Fibroblast of mammary gland (primary cell): ENCODE data around the gene OSBPL3.
"Not testable (repeated sequence)": the region's sequence is repeated elsewhere in the genome, so short reads cannot be mapped to it uniquely, and the experiment has no call there.

Source experiments
- DNase-seq: peaks from one replicate; pipeline ENCODE4 v3.0.0-alpha.2; 2010; ENCODE audit warnings: low read depth
- H3K4me3 ChIP-seq: 2 replicates; pipeline ENCODE4 v1.5.1; 2011; ENCODE audit warnings: low read depth, mild to moderate bottlenecking, low read length, moderate library complexity; ENCODE audit not compliant: control insufficient read depth
- TF ChIP-seq, protein P1 (sequence below): conservative IDR thresholded peaks from 2 replicates; pipeline ENCODE4 v1.5.1; 2011; ENCODE audit warnings: low read depth, low read length, inconsistent platforms; ENCODE audit not compliant: control insufficient read depth, insufficient read depth

The OSBPL3 gene

DNA sequence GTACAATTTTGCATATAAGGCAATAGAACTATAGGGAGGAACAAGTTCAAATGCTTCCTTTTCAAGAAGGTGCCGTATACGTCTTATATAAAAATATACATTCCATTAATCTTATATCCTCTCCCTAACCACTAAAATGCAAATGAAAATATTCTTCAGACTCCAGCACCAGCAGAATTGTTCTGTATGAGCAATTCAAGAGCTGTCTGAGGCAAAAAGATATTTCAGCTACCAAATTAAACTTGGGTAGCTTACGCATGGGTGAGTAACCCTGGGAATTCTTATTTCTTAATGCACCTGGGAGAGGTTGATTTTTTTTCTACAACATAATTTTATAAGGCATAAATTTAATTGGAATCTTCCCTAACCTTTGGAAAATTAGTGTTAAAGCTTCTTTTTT is 180.5 kb downstream of the OSBPL3 start:
- TF ChIP-seq, protein P1, sequence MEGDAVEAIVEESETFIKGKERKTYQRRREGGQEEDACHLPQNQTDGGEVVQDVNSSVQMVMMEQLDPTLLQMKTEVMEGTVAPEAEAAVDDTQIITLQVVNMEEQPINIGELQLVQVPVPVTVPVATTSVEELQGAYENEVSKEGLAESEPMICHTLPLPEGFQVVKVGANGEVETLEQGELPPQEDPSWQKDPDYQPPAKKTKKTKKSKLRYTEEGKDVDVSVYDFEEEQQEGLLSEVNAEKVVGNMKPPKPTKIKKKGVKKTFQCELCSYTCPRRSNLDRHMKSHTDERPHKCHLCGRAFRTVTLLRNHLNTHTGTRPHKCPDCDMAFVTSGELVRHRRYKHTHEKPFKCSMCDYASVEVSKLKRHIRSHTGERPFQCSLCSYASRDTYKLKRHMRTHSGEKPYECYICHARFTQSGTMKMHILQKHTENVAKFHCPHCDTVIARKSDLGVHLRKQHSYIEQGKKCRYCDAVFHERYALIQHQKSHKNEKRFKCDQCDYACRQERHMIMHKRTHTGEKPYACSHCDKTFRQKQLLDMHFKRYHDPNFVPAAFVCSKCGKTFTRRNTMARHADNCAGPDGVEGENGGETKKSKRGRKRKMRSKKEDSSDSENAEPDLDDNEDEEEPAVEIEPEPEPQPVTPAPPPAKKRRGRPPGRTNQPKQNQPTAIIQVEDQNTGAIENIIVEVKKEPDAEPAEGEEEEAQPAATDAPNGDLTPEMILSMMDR = no peak
- DNase-seq = no peak
- H3K4me3 ChIP-seq = no peak overlapping the region

DNA sequence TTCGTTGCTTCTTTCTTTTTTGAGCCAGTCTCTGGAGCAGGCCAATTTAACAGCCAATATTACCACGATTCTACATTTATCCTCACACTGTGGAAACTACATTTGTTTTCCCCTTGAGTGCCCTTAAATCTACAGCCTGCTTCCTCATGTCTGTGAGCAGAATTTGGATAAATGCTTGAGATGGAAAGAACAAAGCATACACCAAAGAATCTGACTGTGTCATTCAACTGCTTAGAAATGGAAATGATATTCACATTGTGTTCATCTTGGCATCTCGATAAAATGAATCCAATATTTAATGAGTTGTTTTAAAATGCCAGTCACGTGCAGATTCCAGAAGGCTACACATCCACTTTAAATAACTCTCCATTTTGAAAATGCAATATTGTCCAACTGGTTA is 181.7 kb downstream of the OSBPL3 start:
- TF ChIP-seq, protein P1 = no peak
- no peak overlapping the region for H3K4me3 ChIP-seq
- no peak for DNase-seq

- no peak for DNase-seq
- no peak overlapping the region for H3K4me3 ChIP-seq
- TF ChIP-seq, protein P1 = no peak
Observed at GRCh38 chr7:24797270-24797669, 182.7 kb downstream of the OSBPL3 start.

- no peak for DNase-seq
- TF ChIP-seq, protein P1 = no peak
- no peak overlapping the region for H3K4me3 ChIP-seq
Observed at GRCh38 chr7:24795407-24795767, 184.6 kb downstream of the OSBPL3 start.

DNA sequence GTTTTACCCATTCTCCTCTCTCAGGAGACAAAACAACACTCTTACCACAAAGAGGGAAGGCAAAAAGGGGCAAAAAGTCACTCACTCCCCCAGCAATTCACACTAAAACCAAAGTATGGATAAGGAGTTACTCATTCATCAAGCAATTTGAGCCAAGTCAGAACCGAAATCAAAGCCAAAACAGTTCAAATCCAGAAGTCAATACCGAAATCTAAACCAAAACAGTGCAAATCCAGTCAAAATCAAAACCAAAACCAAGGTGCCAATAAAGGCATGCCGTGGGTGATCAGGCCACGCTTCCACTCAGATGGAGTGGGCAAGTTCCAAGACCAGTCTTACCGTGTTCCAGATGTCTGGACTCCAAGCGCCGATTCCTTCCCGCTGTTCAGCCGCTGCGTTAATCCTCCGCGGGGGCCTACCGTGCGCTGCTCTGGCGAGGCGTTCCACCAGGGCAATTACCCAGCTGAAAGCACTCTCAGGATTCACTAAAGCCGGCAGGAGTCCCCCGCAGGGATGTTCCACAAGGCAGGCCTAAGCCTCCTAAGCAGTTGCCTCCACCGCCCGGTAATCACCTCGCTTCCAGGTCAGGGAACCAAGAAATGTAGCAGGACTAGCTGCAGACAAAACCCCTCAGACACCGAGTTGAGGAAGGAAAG is 185.1 kb downstream of the OSBPL3 start:
- not testable (repeated sequence) for DNase-seq, H3K4me3 ChIP-seq

DNA sequence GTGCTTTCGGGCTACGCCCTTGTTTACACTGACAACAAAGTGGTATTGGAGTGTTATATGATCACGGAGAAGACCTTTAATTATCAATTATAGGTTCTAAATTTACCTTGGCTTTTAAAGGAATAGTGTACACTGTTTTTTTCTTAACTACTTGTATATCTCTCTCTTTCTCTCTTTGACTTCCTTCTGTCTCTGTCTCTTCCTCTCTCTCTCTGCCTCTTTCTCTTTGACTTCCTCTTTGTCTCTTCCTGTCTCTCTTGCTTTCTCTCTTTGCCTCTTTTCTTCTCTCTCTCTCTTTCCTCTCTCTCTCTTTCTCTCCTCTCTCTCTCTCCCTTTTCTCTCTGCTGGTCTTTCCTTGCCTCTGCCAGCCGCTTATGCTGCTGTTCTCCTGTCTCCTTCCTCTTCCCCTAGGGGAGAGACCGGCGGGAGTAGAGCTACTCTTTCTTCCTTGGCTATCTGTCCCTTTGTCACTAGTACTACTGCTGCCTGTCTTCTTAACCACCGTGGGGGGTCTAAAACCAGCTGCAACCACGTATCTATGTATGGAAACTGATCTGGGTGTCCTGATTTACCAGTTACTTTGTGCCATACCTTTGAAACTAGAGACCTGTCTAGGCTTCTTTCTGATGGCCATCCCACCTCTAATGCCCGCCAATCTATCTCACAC is 185.9 kb downstream of the OSBPL3 start:
- H3K4me3 ChIP-seq = no peak overlapping the region
- TF ChIP-seq, protein P1 = no peak
- no peak for DNase-seq

GRCh38 chr7:24788961-24789576 is 190.9 kb downstream of the OSBPL3 start:
- TF ChIP-seq, protein P1 = no peak
- no peak overlapping the region for H3K4me3 ChIP-seq
- no peak for DNase-seq
